HG02973 (cell line): ENCODE data around the gene APOO.
A peak's percentile ranks its signal among the peaks of the same experiment; 100 is the strongest.
"Not testable (repeated sequence)": the region's sequence is repeated elsewhere in the genome, so short reads cannot be mapped to it uniquely, and the experiment has no call there.

Source experiments
- ATAC-seq: cut with Tn5 transposase; IDR thresholded peaks from one replicate; pipeline ENCODE4 v1.9.1; 2021; ENCODE audit warnings: moderate library complexity; ENCODE audit not compliant: unreplicated experiment

The APOO gene

GRCh38 chrX:23861952-23862351, 45.8 kb downstream of the APOO start:
- ATAC-seq = not testable (repeated sequence)

GRCh38 chrX:23861215-23861896, 46.4 kb downstream of the APOO start:
- peak; percentile 51 for ATAC-seq

GRCh38 chrX:23859238-23859637, 48.5 kb downstream of the APOO start:
- ATAC-seq = not testable (repeated sequence)

GRCh38 chrX:23857935-23858334, 49.8 kb downstream of the APOO start:
- ATAC-seq = no peak

GRCh38 chrX:23857363-23857762, 50.4 kb downstream of the APOO start:
- ATAC-seq = no peak

GRCh38 chrX:23855569-23855968, 52.2 kb downstream of the APOO start:
- ATAC-seq = no peak

GRCh38 chrX:23854945-23855344, 52.8 kb downstream of the APOO start:
- ATAC-seq = no peak

- ATAC-seq = no peak
Measured at GRCh38 chrX:23854122-23854521, 53.6 kb downstream of the APOO start.

GRCh38 chrX:23851544-23851943, 56.2 kb downstream of the APOO start:
- no peak for ATAC-seq

GRCh38 chrX:23849241-23849640, 58.5 kb downstream of the APOO start:
- no peak for ATAC-seq

- no peak for ATAC-seq
Measured at GRCh38 chrX:23845351-23845817, 62.4 kb downstream of the APOO start.

GRCh38 chrX:23844502-23845138, 63.1 kb downstream of the APOO start:
- ATAC-seq = no peak

- ATAC-seq = no peak
Measured at GRCh38 chrX:23841847-23842522, 65.8 kb downstream of the APOO start.

- no peak for ATAC-seq
Measured at GRCh38 chrX:23840674-23841073, 67.1 kb downstream of the APOO start.

GRCh38 chrX:23838953-23839352, 68.8 kb downstream of the APOO start:
- no peak for ATAC-seq

- ATAC-seq = no peak
Measured at GRCh38 chrX:23832721-23833120, 75.0 kb downstream of the APOO start.

GRCh38 chrX:23828881-23829280, 78.9 kb downstream of the APOO start:
- ATAC-seq = no peak

- no peak for ATAC-seq
Measured at GRCh38 chrX:23826653-23827052, 81.1 kb downstream of the APOO start.

- ATAC-seq = no peak
Measured at GRCh38 chrX:23826216-23826615, 81.5 kb downstream of the APOO start.

GRCh38 chrX:23825675-23826074, 82.1 kb downstream of the APOO start:
- no peak for ATAC-seq

GRCh38 chrX:23822841-23823240, 84.9 kb downstream of the APOO start:
- no peak for ATAC-seq

- no peak for ATAC-seq
Measured at GRCh38 chrX:23822397-23822796, 85.3 kb downstream of the APOO start.
